ES-I3 (cell line): Measurements from ENCODE around the gene SMIM22.

Experiments
- H3K36me3 ChIP-seq: 2 replicates; pipeline ENCODE4 v1.6.1; 2013; ENCODE audit warnings: mild to moderate bottlenecking, low read length, control low read depth, moderate library complexity; ENCODE audit not compliant: insufficient read depth
- H3K4me1 ChIP-seq: 2 replicates; pipeline ENCODE4 v1.6.1; 2013; ENCODE audit warnings: mild to moderate bottlenecking, control low read depth, low read length; ENCODE audit not compliant: insufficient read depth
- H3K9ac ChIP-seq: 2 replicates; pipeline ENCODE4 v1.6.1; 2013; ENCODE audit warnings: low read depth, mild to moderate bottlenecking, low read length, moderate library complexity
- H3K9me3 ChIP-seq: 2 replicates; pipeline ENCODE4 v1.6.1; 2013; ENCODE audit warnings: mild to moderate bottlenecking, low read length, moderate library complexity; ENCODE audit not compliant: control insufficient read depth, insufficient read depth

Gene SMIM22

GRCh38 chr16:4811773-4812172, 16.6 kb downstream of the SMIM22 start:
- H3K9ac ChIP-seq = no peak overlapping the region
- H3K36me3 ChIP-seq = peaks cover 14% of the 10 kb centered on the region
- H3K4me1 ChIP-seq = no peaks in the 10 kb centered on the region
- H3K9me3 ChIP-seq = no peaks in the 10 kb centered on the region

- Histone ChIP-seq H3K9ac (no peak overlapping the region), H3K9me3 (no peaks in the 10 kb centered on the region), H3K4me1 (no peaks in the 10 kb centered on the region), H3K36me3 (peaks cover 14% of the 10 kb centered on the region)
Observed at GRCh38 chr16:4813251-4814003, 18.3 kb downstream of the SMIM22 start.

GRCh38 chr16:4814046-4814445, 18.9 kb downstream of the SMIM22 start:
- Histone ChIP-seq H3K4me1 (no peaks in the 10 kb centered on the region), H3K36me3 (peaks cover 18% of the 10 kb centered on the region), H3K9me3 (no peaks in the 10 kb centered on the region), H3K9ac (no peak overlapping the region)

GRCh38 chr16:4814542-4815173, 19.5 kb downstream of the SMIM22 start:
- Histone ChIP-seq H3K36me3 (peaks cover 18% of the 10 kb centered on the region), H3K9me3 (no peaks in the 10 kb centered on the region), H3K4me1 (no peaks in the 10 kb centered on the region), H3K9ac (no peak overlapping the region)

GRCh38 chr16:4820652-4821051, 25.5 kb downstream of the SMIM22 start:
- no peak overlapping the region for H3K9ac ChIP-seq
- H3K4me1 ChIP-seq = no peaks in the 10 kb centered on the region
- no peaks in the 10 kb centered on the region for H3K9me3 ChIP-seq
- H3K36me3 ChIP-seq = peaks cover 33% of the 10 kb centered on the region

- no peaks in the 10 kb centered on the region for H3K4me1 ChIP-seq
- no peaks in the 10 kb centered on the region for H3K9me3 ChIP-seq
- H3K36me3 ChIP-seq = peaks cover 32% of the 10 kb centered on the region
- H3K9ac ChIP-seq = no peak overlapping the region
Observed at GRCh38 chr16:4825196-4825595, 30.0 kb downstream of the SMIM22 start.

- H3K9ac ChIP-seq = no peak overlapping the region
- no peaks in the 10 kb centered on the region for H3K9me3 ChIP-seq
- H3K4me1 ChIP-seq = no peaks in the 10 kb centered on the region
- H3K36me3 ChIP-seq = peaks cover 28% of the 10 kb centered on the region
Observed at GRCh38 chr16:4826526-4826925, 31.4 kb downstream of the SMIM22 start.

- peaks cover 27% of the 10 kb centered on the region for H3K36me3 ChIP-seq
- no peaks in the 10 kb centered on the region for H3K9me3 ChIP-seq
- no peak overlapping the region for H3K9ac ChIP-seq
Observed at GRCh38 chr16:4826980-4827379, 31.8 kb downstream of the SMIM22 start.

GRCh38 chr16:4828567-4829321, 33.6 kb downstream of the SMIM22 start:
- peaks cover 26% of the 10 kb centered on the region for H3K36me3 ChIP-seq
- H3K9ac ChIP-seq = no peak overlapping the region
- no peaks in the 10 kb centered on the region for H3K9me3 ChIP-seq
- H3K4me1 ChIP-seq = no peaks in the 10 kb centered on the region

More at GRCh38 chr16:4826980-4827379, 31.8 kb downstream of the SMIM22 start:
- H3K4me1 ChIP-seq = no peaks in the 10 kb centered on the region

- no peaks in the 10 kb centered on the region for H3K9me3 ChIP-seq
- no peak overlapping the region for H3K9ac ChIP-seq
- peaks cover 23% of the 10 kb centered on the region for H3K36me3 ChIP-seq
Observed at GRCh38 chr16:4830408-4830807, 35.2 kb downstream of the SMIM22 start.

GRCh38 chr16:4831616-4832015, 36.4 kb downstream of the SMIM22 start:
- no peak overlapping the region for H3K9ac ChIP-seq
- H3K9me3 ChIP-seq = no peaks in the 10 kb centered on the region
- peaks cover 26% of the 10 kb centered on the region for H3K36me3 ChIP-seq
- no peaks in the 10 kb centered on the region for H3K4me1 ChIP-seq

More at GRCh38 chr16:4830408-4830807, 35.2 kb downstream of the SMIM22 start:
- H3K4me1 ChIP-seq = no peaks in the 10 kb centered on the region

- Histone ChIP-seq H3K4me1 (no peaks in the 10 kb centered on the region), H3K9ac (no peak overlapping the region), H3K36me3 (peaks cover 32% of the 10 kb centered on the region), H3K9me3 (no peaks in the 10 kb centered on the region)
Observed at GRCh38 chr16:4832698-4833343, 37.7 kb downstream of the SMIM22 start.

- Histone ChIP-seq H3K36me3 (peaks cover 34% of the 10 kb centered on the region), H3K9me3 (no peaks in the 10 kb centered on the region), H3K4me1 (no peaks in the 10 kb centered on the region), H3K9ac (no peak overlapping the region)
Observed at GRCh38 chr16:4833584-4833983, 38.4 kb downstream of the SMIM22 start.

- Histone ChIP-seq H3K9ac (no peak overlapping the region), H3K36me3 (peaks cover 43% of the 10 kb centered on the region), H3K9me3 (no peaks in the 10 kb centered on the region), H3K4me1 (no peaks in the 10 kb centered on the region)
Observed at GRCh38 chr16:4836727-4837126, 41.6 kb downstream of the SMIM22 start.
